Non-pigmented ciliary epithelial cell (primary cell): ENCODE measurements around the gene SLC6A13.
"Not testable (repeated sequence)": the region's sequence is repeated elsewhere in the genome, so short reads cannot be mapped to it uniquely, and the experiment has no call there.

Experiments used
- DNase-seq: peaks from one replicate; pipeline ENCODE4 v3.0.0-alpha.2; 2010; ENCODE audit warnings: low read depth

Gene SLC6A13

GRCh38 chr12:233615-233968 is 29.0 kb downstream of the SLC6A13 start:
- no peak for DNase-seq

- no peak for DNase-seq
These were observed 29.7 kb downstream of the SLC6A13 start for GRCh38 chr12:232731-233614.

- no peak for DNase-seq
These were observed 31.5 kb downstream of the SLC6A13 start for GRCh38 chr12:230925-231671.

GRCh38 chr12:229441-230191 is 33.0 kb downstream of the SLC6A13 start:
- DNase-seq = no peak

- DNase-seq = no peak
These were observed 33.8 kb downstream of the SLC6A13 start for GRCh38 chr12:228846-229200.

GRCh38 chr12:227923-228845 is 34.5 kb downstream of the SLC6A13 start:
- no peak for DNase-seq

- DNase-seq = no peak
These were observed 35.2 kb downstream of the SLC6A13 start for GRCh38 chr12:227286-227915.

- no peak for DNase-seq
These were observed 36.2 kb downstream of the SLC6A13 start for GRCh38 chr12:226401-226800.

GRCh38 chr12:225012-225411 is 37.6 kb downstream of the SLC6A13 start:
- DNase-seq = no peak

GRCh38 chr12:224330-224729 is 38.3 kb downstream of the SLC6A13 start:
- no peak for DNase-seq

- no peak for DNase-seq
These were observed 38.8 kb downstream of the SLC6A13 start for GRCh38 chr12:223841-224240.

GRCh38 chr12:221736-222135 is 40.9 kb downstream of the SLC6A13 start:
- DNase-seq = no peak

- DNase-seq = no peak
These were observed 41.6 kb downstream of the SLC6A13 start for GRCh38 chr12:220946-221550.

GRCh38 chr12:220491-220890 is 42.1 kb downstream of the SLC6A13 start:
- DNase-seq = no peak

GRCh38 chr12:219891-220352 is 42.7 kb downstream of the SLC6A13 start:
- DNase-seq = no peak

GRCh38 chr12:218728-219590 is 43.7 kb downstream of the SLC6A13 start:
- DNase-seq = no peak

- DNase-seq = no peak
These were observed 44.4 kb downstream of the SLC6A13 start for GRCh38 chr12:218221-218620.

GRCh38 chr12:217029-217428 is 45.6 kb downstream of the SLC6A13 start:
- not testable (repeated sequence) for DNase-seq

GRCh38 chr12:215116-215515 is 47.5 kb downstream of the SLC6A13 start:
- DNase-seq = no peak
